Caco-2 (cell line): ENCODE data around the gene THAP5. TPM values are rescaled to one million over a fixed set of nuclear protein-coding genes. Genes with fewer than 3 reads are reported as not detected.

ENCODE experiments used
- BruUV-seq: library from RNA; stranded (reverse); fragments of 400-500 nt; replicated peaks from 2 replicates; lab custom pipeline; 2021; lab: Mats Ljungman, UMichigan
- CTCF ChIA-PET: fragments of 300-600 bp; sonication (Branson Sonifier 250); formaldehyde crosslinking; loops from one replicate; lab custom pipeline; 2022; ENCODE audit warnings: antibody characterized with exemption; lab: Charles Lee
- POLR2A ChIA-PET: fragments of 300-600 bp; sonication (Branson Sonifier 250); formaldehyde crosslinking; loops from one replicate; lab custom pipeline; 2022; ENCODE audit warnings: antibody characterized with exemption; lab: Charles Lee
- DNase-seq, 2 experiments: peaks; one replicate each; pipeline versions ENCODE4 v3.0.0 to v3.0.0-alpha.2; 2020 to 2022
- H3K27me3 ChIP-seq: replicated peaks from 2 replicates; pipeline ENCODE4 v1.6.0; 2011; ENCODE audit warnings: low read length; ENCODE audit not compliant: control insufficient read depth, insufficient read depth
- H3K36me3 ChIP-seq: 2 replicates; pipeline ENCODE4 v1.5.1; 2011; ENCODE audit warnings: low read length; ENCODE audit not compliant: control insufficient read depth, insufficient read depth
- H3K4me1 ChIP-seq: fragments of 250-450 bp; sonication (Bioruptor Pico); 2 replicates; pipeline ENCODE4 v1.5.1; 2020; ENCODE audit warnings: mild to moderate bottlenecking
- H3K4me3 ChIP-seq: 2 replicates; pipeline ENCODE4 v1.5.1; 2011; ENCODE audit warnings: low read depth, mild to moderate bottlenecking, control low read depth, low read length
- H3K9me3 ChIP-seq: fragments of 250-450 bp; sonication (Bioruptor Pico); 2 replicates; pipeline ENCODE4 v1.5.1; 2020; ENCODE audit warnings: mild to moderate bottlenecking, moderate library complexity
- H3K27ac Mint-ChIP-seq: one replicate; pipeline ENCODE4 v1.8.0; 2022; ENCODE audit warnings: mixed read lengths; ENCODE audit not compliant: unreplicated experiment
- H3K27me3 Mint-ChIP-seq: one replicate; pipeline ENCODE4 v1.8.0; 2022; ENCODE audit warnings: mixed read lengths; ENCODE audit not compliant: insufficient read depth, unreplicated experiment
- H3K36me3 Mint-ChIP-seq: one replicate; pipeline ENCODE4 v1.8.0; 2022; ENCODE audit warnings: mild to moderate bottlenecking, mixed read lengths; ENCODE audit not compliant: insufficient read depth, unreplicated experiment
- H3K4me1 Mint-ChIP-seq: one replicate; pipeline ENCODE4 v1.8.0; 2022; ENCODE audit warnings: low read depth, mixed read lengths; ENCODE audit not compliant: unreplicated experiment
- H3K4me3 Mint-ChIP-seq: one replicate; pipeline ENCODE4 v1.8.0; 2022; ENCODE audit warnings: mild to moderate bottlenecking, moderate library complexity, mixed read lengths; ENCODE audit not compliant: unreplicated experiment
- H3K9me3 Mint-ChIP-seq: one replicate; pipeline ENCODE4 v1.8.0; 2022; ENCODE audit warnings: mixed read lengths; ENCODE audit not compliant: unreplicated experiment
- intact Hi-C: fragments of 100-400 bp; cut with micrococcal nuclease; formaldehyde crosslinking; loops from one replicate; pipeline ENCODE4 v1.10.0; 2022; ENCODE audit not compliant: unreplicated experiment
- total RNA-seq: library from RNA; stranded (reverse); gene quantifications from 2 replicates; pipeline ENCODE4 v1.2.3, GENCODE V29; 2022
- TF ChIP-seq, protein P1 (sequence below), 2 experiments: fragments of 200-600 bp in 1 of 2; IDR thresholded peaks; 1 replicate in 1 of 2; 2 replicates in 1 of 2; pipeline versions ENCODE4 v1.5.1 to v1.8.0; 2011 to 2022; ENCODE audit warnings: antibody characterized with exemption in 1 of 2, control low read depth in 1 of 2, inconsistent platforms in 1 of 2, low read depth in 1 of 2, low read length in 1 of 2, mild to moderate bottlenecking in 1 of 2, moderate library complexity in 1 of 2; ENCODE audit not compliant: insufficient read depth in 1 of 2, severe bottlenecking in 1 of 2, unreplicated experiment in 1 of 2

Gene THAP5
- total RNA-seq, 1 experiment from 2014 or later, result 20.4 TPM

DNA sequence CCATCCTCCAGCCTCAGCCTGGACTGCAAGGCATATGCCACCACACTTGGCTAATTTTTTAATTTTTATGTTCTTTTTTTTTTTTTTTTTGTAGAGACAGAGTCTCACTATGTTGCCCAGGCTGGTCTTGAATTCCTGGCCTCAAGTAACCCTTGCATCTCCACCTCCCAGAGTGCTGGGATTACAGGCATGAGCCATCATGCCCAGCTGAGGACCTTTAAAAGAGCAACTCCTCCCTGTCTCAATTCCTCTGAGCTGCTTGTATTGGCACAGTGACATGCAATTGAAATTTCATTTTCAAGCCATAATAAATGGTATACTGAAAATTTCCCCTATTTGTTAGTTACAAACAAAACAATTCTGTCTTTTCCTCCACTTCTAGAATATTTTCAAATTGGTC, 19.7 kb upstream of the THAP5 start:
- ChIA-PET POLR2A (no interaction called here), CTCF (no interaction called here)
- no peaks in the 10 kb centered on the region for H3K27me3 Mint-ChIP-seq
- no peaks in the 10 kb centered on the region for H3K36me3 ChIP-seq
- TF ChIP-seq, protein P1, sequence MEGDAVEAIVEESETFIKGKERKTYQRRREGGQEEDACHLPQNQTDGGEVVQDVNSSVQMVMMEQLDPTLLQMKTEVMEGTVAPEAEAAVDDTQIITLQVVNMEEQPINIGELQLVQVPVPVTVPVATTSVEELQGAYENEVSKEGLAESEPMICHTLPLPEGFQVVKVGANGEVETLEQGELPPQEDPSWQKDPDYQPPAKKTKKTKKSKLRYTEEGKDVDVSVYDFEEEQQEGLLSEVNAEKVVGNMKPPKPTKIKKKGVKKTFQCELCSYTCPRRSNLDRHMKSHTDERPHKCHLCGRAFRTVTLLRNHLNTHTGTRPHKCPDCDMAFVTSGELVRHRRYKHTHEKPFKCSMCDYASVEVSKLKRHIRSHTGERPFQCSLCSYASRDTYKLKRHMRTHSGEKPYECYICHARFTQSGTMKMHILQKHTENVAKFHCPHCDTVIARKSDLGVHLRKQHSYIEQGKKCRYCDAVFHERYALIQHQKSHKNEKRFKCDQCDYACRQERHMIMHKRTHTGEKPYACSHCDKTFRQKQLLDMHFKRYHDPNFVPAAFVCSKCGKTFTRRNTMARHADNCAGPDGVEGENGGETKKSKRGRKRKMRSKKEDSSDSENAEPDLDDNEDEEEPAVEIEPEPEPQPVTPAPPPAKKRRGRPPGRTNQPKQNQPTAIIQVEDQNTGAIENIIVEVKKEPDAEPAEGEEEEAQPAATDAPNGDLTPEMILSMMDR (IDR thresholded peaks at IDR 0.05; ENCODE audit: insufficient read depth in 1 of 2, low read depth in 1 of 2, low read length in 1 of 2, severe bottlenecking in 1 of 2, unreplicated experiment in 1 of 2), result no peak
- H3K9me3 Mint-ChIP-seq, result peaks cover 34% of the 10 kb centered on the region
- peaks cover 20% of the 10 kb centered on the region for H3K4me1 ChIP-seq
- H3K4me3 Mint-ChIP-seq, result no peak overlapping the region
- H3K27ac Mint-ChIP-seq, result no peak overlapping the region
- no peaks in the 10 kb centered on the region for H3K36me3 Mint-ChIP-seq
- no peak for DNase-seq
- no peaks in the 10 kb centered on the region for H3K27me3 ChIP-seq
- no peak overlapping the region for H3K4me3 ChIP-seq
- peaks cover 28% of the 10 kb centered on the region for H3K4me1 Mint-ChIP-seq
- no peaks in the 10 kb centered on the region for H3K9me3 ChIP-seq
- intact Hi-C loops, result loop anchor here (1.0 to 10.0 kb wide), 2 partner anchors 63 to 146 kb away; partner anchors contain the start of gene PNPLA8
- BruUV-seq, result no TSS peak

DNA sequence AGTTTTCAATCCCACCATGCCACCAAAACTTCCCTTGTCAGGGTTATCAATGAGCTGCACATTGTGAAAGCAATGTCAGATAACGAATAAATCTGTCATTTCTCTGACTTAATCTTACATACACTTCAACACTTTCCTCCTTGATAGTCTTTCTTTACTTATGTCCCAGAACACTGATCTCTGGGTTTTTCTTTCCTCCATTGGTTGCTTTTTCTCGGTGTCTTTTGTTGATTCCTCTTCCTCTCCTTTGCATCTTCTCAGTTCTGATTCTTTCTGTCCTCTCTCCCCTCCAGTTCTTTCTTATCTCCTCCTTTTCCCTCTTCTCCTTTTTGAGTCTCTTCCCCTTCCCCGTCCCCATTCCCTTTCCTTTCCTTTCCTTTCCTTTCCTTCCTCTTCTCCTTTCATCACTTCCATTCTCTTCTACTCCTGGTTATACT, 16.8 kb upstream of the THAP5 start:
- Histone ChIP-seq H3K27me3 (no peaks in the 10 kb centered on the region), H3K4me3 (no peak overlapping the region), H3K36me3 (no peaks in the 10 kb centered on the region), H3K4me1 (peaks cover 32% of the 10 kb centered on the region), H3K9me3 (peaks cover 3% of the 10 kb centered on the region)
- TF ChIP-seq, protein P1 (IDR thresholded peaks at IDR 0.05; ENCODE audit: insufficient read depth in 1 of 2, low read depth in 1 of 2, low read length in 1 of 2, severe bottlenecking in 1 of 2, unreplicated experiment in 1 of 2), result no peak
- no peaks in the 10 kb centered on the region for H3K36me3 Mint-ChIP-seq
- H3K27ac Mint-ChIP-seq, result no peak overlapping the region
- peaks cover 44% of the 10 kb centered on the region for H3K9me3 Mint-ChIP-seq
- DNase-seq, result no peak
- no peak overlapping the region for H3K4me3 Mint-ChIP-seq
- H3K27me3 Mint-ChIP-seq, result no peaks in the 10 kb centered on the region
- no TSS peak for BruUV-seq
- H3K4me1 Mint-ChIP-seq, result peaks cover 43% of the 10 kb centered on the region
- POLR2A ChIA-PET, result no interaction called here
- CTCF ChIA-PET, result interaction anchor here (0.6 kb wide), 1 partner anchor 151 kb away, joined by 3 read pairs; no protein-coding TSS in a partner anchor
- intact Hi-C loops, result loop anchor here (10.0 kb wide), 1 partner anchor 149 kb away; no protein-coding TSS in a partner anchor

DNA sequence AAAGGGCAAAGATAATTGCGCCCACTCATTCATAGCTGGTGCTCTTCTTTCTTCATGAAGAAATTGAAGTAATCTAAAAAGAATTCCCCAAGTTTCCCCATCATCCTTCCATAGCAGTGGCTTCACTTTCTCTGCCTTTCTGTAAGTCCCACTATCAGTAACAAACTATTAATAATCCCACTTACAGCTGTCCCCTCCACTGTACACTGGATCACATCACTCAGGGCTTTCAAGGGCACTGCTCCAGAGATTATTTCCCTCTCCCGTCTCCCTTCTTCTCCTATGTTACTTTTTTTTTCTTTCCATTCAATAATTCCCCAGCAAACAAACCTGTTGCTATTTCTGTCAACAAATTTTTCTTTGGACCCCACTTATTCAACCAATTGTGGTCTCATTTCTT, 16.3 kb upstream of the THAP5 start:
- Mint-ChIP-seq H3K27ac (no peak overlapping the region), H3K9me3 (peaks cover 47% of the 10 kb centered on the region), H3K27me3 (no peaks in the 10 kb centered on the region), H3K4me1 (peaks cover 47% of the 10 kb centered on the region), H3K4me3 (no peak overlapping the region), H3K36me3 (no peaks in the 10 kb centered on the region)
- no peak for DNase-seq
- H3K27me3 ChIP-seq, result no peaks in the 10 kb centered on the region
- ChIA-PET POLR2A (no interaction called here), CTCF (interaction anchor here (0.6 kb wide), 1 partner anchor 151 kb away, joined by 3 read pairs; no protein-coding TSS in a partner anchor)
- BruUV-seq, result no TSS peak
- peaks cover 7% of the 10 kb centered on the region for H3K9me3 ChIP-seq
- intact Hi-C loops, result loop anchor here (10.0 kb wide), 1 partner anchor 149 kb away; no protein-coding TSS in a partner anchor
- peaks cover 34% of the 10 kb centered on the region for H3K4me1 ChIP-seq
- TF ChIP-seq, protein P1 (IDR thresholded peaks at IDR 0.05; ENCODE audit: insufficient read depth in 1 of 2, low read depth in 1 of 2, low read length in 1 of 2, severe bottlenecking in 1 of 2, unreplicated experiment in 1 of 2), result no peak
- no peak overlapping the region for H3K4me3 ChIP-seq
- H3K36me3 ChIP-seq, result no peaks in the 10 kb centered on the region
